Stomach (tissue), 9 donors: ENCODE measurements around the gene EPB41L4B. TPM values are rescaled to one million over a fixed set of nuclear protein-coding genes. Genes with fewer than 3 reads are reported as not detected.

Experiments used
- DNase-seq, 2 donors: peaks; one replicate each; pipeline versions ENCODE4 v3.0.0 to v3.0.0-alpha.2; 2013 to 2019
- H3K27ac ChIP-seq, 5 donors: fragments of 200-600 bp in 4 of 5; sonication (generic) in 4 of 5; one replicate each; pipeline ENCODE4 v1.5.1; 2013 to 2019; ENCODE audit warnings: mild to moderate bottlenecking in 1 of 5, moderate library complexity in 1 of 5
- H3K27me3 ChIP-seq, 3 donors: fragments of 200-600 bp; sonication (generic); one replicate each; pipeline ENCODE4 v1.5.1; 2017 to 2019; ENCODE audit warnings: mixed run types in 1 of 3
- H3K36me3 ChIP-seq, 4 donors: fragments of 200-600 bp; sonication (generic); 1 replicate in 3 of 4; 2 replicates in 1 of 4; pipeline ENCODE4 v1.5.1; 2016 to 2019
- H3K4me1 ChIP-seq, 4 donors: fragments of 200-600 bp; sonication (generic); one replicate each; pipeline ENCODE4 v1.5.1; 2016 to 2019
- H3K4me3 ChIP-seq, 4 donors: fragments of 200-600 bp; sonication (generic) in 3 of 4; one replicate each; pipeline ENCODE4 v1.5.1; 2016 to 2019; ENCODE audit warnings: mild to moderate bottlenecking in 1 of 4
- H3K9me3 ChIP-seq, 4 donors: fragments of 200-600 bp; sonication (generic); one replicate each; pipeline ENCODE4 v1.5.1; 2016 to 2019
- EP300 ChIP-seq: sonication (generic); formaldehyde crosslinking; IDR thresholded peaks from one replicate; pipeline ENCODE4 v1.6.1; 2017; ENCODE audit warnings: antibody characterized with exemption
- POLR2A ChIP-seq, 4 donors: fragments of 450-650 bp; IDR thresholded peaks; one replicate each; pipeline ENCODE4 v1.6.1; 2016; ENCODE audit warnings: antibody characterized with exemption in 4 of 4, control low read depth in 2 of 4, mild to moderate bottlenecking in 1 of 4, moderate library complexity in 1 of 4
- POLR2AphosphoS5 ChIP-seq, 3 donors: sonication (generic); formaldehyde crosslinking; IDR thresholded peaks; one replicate each; pipeline ENCODE4 v1.6.1; 2016; ENCODE audit warnings: antibody characterized with exemption in 3 of 3
- WGBS, 5 donors: extraction: QIAGEN DNeasy Blood & Tissue Kit in 3 of 5; methylation state at CpG; one replicate each; pipeline versions ENCODE4 v1.1.5 to v1.1.7; 2013 to 2018; 5-methylcytosine and 5-hydroxymethylcytosine counted together
- intact Hi-C: fragments of 100-400 bp; cut with DNase I; formaldehyde crosslinking; loops from one replicate; pipeline ENCODE4 v1.15.1; 2023; ENCODE audit warnings: low total_unique reads
- polyA plus RNA-seq, 3 donors: library from polyadenylated mRNA; stranded (reverse); fragments of 200-250 nt; gene quantifications; one replicate each; pipeline ENCODE4 v1.2.3, GENCODE V29; 2013
- total RNA-seq, 5 donors: library from RNA; depleted of rRNA; stranded (reverse); fragments of >200 nt; gene quantifications; one replicate each; pipeline versions ENCODE4 v1.1.0 to v1.2.3, GENCODE V29; 2014 to 2016
- TF ChIP-seq, protein P1 (sequence below), 7 experiments: fragments of 450-650 bp in 4 of 7; fragments of 200-600 bp in 3 of 7; sonication (generic) in 3 of 7; IDR thresholded peaks; one replicate each; pipeline ENCODE4 v1.5.1; 2016 to 2019; ENCODE audit warnings: antibody characterized with exemption in 7 of 7, control low read depth in 2 of 7, mild to moderate bottlenecking in 1 of 7
- donor health status: healthy with polysubstance abuse.
- donor health status: Bipolar disorder and iron deficiency.
- donor health status: healthy.

EPB41L4B gene
- total and polyA plus RNA-seq, 8 donors: 9.2 to 52.4 (median 24.4) TPM

DNA sequence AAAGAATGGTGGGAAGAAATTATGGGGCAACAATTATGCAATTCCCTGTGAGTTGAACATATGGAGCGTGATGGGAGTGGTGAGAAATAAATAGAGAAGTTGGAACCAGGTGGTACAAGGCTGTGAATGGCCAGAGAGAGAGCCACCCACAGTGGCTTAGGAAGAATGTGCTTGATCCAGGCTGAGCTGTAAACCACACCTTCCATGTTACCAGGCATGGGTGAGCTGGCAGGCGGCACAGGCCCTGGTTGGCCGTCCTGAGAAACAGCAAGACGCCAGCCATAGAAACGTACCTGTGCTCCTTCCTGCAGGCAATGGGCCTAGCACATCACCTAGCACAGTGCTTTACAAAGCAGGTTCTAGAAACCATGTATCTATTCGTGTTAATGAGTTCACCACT is 74.3 kb downstream of the EPB41L4B start:
- H3K27me3 ChIP-seq: peaks cover 0 to 5% (median 0%) of the 10 kb centered on the region in 3 donors
- H3K27ac ChIP-seq: no peak overlapping the region
- H3K4me1 ChIP-seq: peaks cover 13 to 46% (median 27%) of the 10 kb centered on the region in 4 donors
- H3K36me3 ChIP-seq: no peaks in the 10 kb centered on the region
- no peaks in the 10 kb centered on the region for H3K9me3 ChIP-seq
- 75 to 86% (median 84%) methylated on average over 6 of the region's 6 CpGs for WGBS, 5 donors
- H3K4me3 ChIP-seq: no peak overlapping the region
- TF ChIP-seq EP300 (no peak), POLR2A (IDR thresholded peaks at IDR 0.05) (no peak), POLR2AphosphoS5 (IDR thresholded peaks at IDR 0.05) (no peak)
- TF ChIP-seq, protein P1, sequence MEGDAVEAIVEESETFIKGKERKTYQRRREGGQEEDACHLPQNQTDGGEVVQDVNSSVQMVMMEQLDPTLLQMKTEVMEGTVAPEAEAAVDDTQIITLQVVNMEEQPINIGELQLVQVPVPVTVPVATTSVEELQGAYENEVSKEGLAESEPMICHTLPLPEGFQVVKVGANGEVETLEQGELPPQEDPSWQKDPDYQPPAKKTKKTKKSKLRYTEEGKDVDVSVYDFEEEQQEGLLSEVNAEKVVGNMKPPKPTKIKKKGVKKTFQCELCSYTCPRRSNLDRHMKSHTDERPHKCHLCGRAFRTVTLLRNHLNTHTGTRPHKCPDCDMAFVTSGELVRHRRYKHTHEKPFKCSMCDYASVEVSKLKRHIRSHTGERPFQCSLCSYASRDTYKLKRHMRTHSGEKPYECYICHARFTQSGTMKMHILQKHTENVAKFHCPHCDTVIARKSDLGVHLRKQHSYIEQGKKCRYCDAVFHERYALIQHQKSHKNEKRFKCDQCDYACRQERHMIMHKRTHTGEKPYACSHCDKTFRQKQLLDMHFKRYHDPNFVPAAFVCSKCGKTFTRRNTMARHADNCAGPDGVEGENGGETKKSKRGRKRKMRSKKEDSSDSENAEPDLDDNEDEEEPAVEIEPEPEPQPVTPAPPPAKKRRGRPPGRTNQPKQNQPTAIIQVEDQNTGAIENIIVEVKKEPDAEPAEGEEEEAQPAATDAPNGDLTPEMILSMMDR (IDR thresholded peaks at IDR 0.05): no peak
- intact Hi-C loops: loop anchor here (5.0 kb wide), 1 partner anchor 71 kb away; no protein-coding TSS in a partner anchor
- no peak for DNase-seq

DNA sequence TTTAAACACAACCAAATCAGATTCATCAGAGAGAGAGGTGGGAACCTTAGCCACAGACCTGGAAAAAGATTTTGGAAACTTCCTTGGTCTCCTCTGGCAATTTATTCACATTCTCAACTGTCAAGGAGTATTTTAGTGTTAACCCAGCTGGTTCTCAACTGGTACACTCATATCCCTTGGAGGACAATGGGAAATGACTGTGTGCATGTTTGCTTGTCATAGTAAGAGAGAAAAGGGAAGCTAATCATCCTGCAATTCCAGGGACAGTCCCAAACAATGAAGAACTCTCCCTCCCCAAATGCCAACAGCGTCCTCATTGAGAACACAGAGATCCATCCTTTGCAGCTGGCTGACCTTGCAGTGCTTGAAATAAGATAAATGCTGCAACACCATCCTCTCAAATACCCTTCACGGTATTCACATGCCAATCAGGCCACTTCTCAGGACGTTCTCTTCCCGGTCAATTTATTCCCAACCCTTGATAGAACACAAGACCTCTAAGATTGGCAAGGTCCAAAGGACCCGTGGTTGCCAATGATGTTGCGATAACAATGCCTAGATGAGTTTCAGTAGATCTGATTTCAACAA is 75.5 kb downstream of the EPB41L4B start:
- Histone ChIP-seq H3K4me3 (no peak overlapping the region), H3K4me1 (peaks cover 4 to 37% (median 21%) of the 10 kb centered on the region in 4 donors), H3K27me3 (peaks cover 0 to 5% (median 0%) of the 10 kb centered on the region in 3 donors), H3K36me3 (no peaks in the 10 kb centered on the region), H3K9me3 (no peaks in the 10 kb centered on the region), H3K27ac (no peak overlapping the region)
- DNase-seq: no peak
- intact Hi-C loops: loop anchor here (5.0 kb wide), 1 partner anchor 72 kb away; no protein-coding TSS in a partner anchor
- 79 to 93% (median 81%) methylated on average over 5 to 6 of the region's 6 CpGs for WGBS, 5 donors
- TF ChIP-seq, protein P1 (IDR thresholded peaks at IDR 0.05): no peak
- TF ChIP-seq POLR2A (IDR thresholded peaks at IDR 0.05) (no peak), EP300 (no peak), POLR2AphosphoS5 (IDR thresholded peaks at IDR 0.05) (no peak)

DNA sequence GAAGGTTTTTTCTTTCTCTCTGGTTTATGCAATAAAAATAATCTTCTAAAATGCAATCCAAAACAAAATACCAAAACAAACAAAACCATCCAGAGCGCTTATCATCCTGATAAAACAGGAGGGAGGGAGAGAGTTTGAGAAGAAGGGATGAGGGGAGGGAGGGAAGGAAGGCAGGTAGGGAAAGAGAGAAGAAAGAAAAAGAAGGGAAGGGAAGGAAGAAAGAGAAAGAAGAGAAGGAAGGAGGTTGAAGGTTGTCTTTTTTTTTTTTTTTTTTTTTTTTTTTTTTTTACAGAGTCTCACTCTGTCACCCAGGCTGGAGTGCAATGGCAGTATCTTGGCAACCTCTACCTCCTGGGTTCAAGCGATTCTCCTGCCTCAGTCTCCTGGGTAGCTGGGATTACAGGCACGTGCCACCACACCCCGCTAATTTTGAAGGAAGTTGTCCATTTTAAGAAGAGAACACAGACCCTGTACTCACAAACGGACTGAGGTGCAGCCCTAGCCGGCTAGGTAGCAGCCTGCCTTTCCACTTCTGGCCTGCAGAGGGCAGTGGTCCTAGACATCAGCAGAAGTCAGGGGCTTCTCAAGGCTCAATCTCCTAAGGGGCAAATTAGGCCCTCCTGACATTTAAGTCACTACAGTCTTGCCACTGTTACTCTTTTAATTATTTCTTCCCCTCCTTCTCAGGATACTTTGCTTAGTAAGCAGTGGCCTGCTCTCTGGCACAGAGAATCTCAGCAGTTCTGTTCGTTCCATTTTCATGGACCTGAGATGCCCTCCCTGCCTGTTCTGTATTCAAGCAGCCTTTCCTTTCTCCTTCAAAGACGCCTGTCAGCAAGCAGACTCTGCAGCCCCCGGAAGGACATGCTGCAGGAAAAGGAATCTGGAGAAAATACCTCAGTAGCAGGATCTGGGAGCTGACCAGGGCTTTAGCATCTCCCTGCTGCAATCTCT is 76.4 kb downstream of the EPB41L4B start:
- WGBS, 5 donors: 20 to 30% (median 24%) methylated on average over 8 to 9 of the region's 9 CpGs
- H3K4me1 ChIP-seq: peaks cover 0 to 28% (median 15%) of the 10 kb centered on the region in 4 donors

DNA sequence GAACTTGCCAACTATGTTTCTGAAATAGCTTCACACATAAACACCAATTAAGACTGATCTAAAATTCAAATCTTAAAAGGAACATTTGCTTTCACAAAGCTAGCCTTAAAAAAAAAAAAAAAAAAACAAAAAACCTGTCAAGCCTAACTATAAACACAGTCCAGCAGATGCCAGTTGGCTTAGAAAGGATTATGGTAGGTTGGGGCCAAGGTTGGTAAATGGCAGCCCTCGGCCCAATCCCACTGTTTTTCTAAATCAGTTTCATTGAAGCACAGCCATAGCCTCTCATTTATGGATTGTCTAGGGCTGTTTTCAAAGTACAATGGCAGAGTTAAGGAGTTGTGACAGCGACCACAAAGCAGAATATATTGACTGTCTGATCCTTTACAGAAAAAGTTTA is 78.1 kb downstream of the EPB41L4B start:
- TF ChIP-seq, protein P1 (IDR thresholded peaks at IDR 0.05): no peak
- WGBS, 5 donors: 72 to 90% (median 88%) methylated on average over 2 of the region's 2 CpGs
- Histone ChIP-seq H3K9me3 (no peaks in the 10 kb centered on the region), H3K4me1 (peaks cover 0 to 18% (median 12%) of the 10 kb centered on the region in 4 donors), H3K27me3 (peaks cover 0 to 5% (median 0%) of the 10 kb centered on the region in 3 donors), H3K4me3 (no peak overlapping the region), H3K27ac (no peak overlapping the region), H3K36me3 (peaks cover 0 to 6% (median 2%) of the 10 kb centered on the region in 4 donors)
- no peak for DNase-seq
- intact Hi-C loops: no loop called here

More for the DNA sequence above, 76.4 kb downstream of the EPB41L4B start:
- TF ChIP-seq POLR2A (IDR thresholded peaks at IDR 0.05) (no peak), POLR2AphosphoS5 (IDR thresholded peaks at IDR 0.05) (no peak)
- TF ChIP-seq, protein P1 (IDR thresholded peaks at IDR 0.05): peak in 5 of 7 experiments; percentile 63 to 95 (median 88)
- H3K4me3 ChIP-seq: no peak overlapping the region
- H3K36me3 ChIP-seq: peaks cover 0 to 5% (median 2%) of the 10 kb centered on the region in 4 donors
- peaks cover 0 to 5% (median 0%) of the 10 kb centered on the region in 3 donors for H3K27me3 ChIP-seq
- H3K9me3 ChIP-seq: no peaks in the 10 kb centered on the region
- intact Hi-C loops: loop anchor here (5.0 kb wide), 1 partner anchor 73 kb away; no protein-coding TSS in a partner anchor
- DNase-seq: peak; percentile 79 to 89
- no peak overlapping the region for H3K27ac ChIP-seq
